Measurements from ENCODE around the gene PLCL1.
A peak's percentile ranks its signal among the peaks of the same experiment; 100 is the strongest.

Gene PLCL1

GRCh38 chr2:197929886-197930227 lies 125.5 kb downstream of the PLCL1 start:
- DNase-seq: no peak

- no peak for DNase-seq
Observed at GRCh38 chr2:197930570-197931278, 126.3 kb downstream of the PLCL1 start.

- DNase-seq: no peak
Observed at GRCh38 chr2:197931661-197932312, 127.4 kb downstream of the PLCL1 start.

GRCh38 chr2:197932374-197932773 lies 128.0 kb downstream of the PLCL1 start:
- no peak for DNase-seq

DNA sequence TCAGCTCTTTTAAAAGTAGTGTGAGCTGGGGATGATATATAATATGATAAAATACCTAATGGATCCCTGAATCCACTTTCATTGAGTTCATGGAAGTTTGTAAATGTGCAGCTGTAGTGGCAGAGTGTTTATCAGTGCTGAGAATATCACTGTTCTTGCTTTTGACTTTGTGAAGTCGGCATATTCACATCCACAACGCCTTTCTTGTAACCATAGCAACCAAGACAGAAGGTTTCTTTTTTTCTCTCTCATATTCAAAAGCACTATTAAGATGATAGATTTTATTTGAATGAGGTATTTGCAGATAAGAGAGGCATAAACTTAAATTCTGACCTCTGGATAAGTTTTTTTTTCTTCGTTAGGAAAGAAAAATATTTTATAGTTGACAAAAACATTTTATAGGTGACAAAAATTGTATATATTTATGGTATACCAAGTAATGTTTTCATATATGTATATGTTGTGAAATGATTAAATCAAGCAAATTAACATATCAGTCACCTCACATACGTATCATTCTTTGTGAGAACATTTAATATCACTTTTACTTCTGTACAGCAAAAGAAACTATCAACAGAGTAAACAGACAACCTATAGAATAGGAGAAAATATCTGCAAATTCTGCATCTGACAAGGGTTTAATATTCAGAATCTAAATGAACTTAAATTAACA lies 130.0 kb downstream of the PLCL1 start:
- no peak for DNase-seq

DNA sequence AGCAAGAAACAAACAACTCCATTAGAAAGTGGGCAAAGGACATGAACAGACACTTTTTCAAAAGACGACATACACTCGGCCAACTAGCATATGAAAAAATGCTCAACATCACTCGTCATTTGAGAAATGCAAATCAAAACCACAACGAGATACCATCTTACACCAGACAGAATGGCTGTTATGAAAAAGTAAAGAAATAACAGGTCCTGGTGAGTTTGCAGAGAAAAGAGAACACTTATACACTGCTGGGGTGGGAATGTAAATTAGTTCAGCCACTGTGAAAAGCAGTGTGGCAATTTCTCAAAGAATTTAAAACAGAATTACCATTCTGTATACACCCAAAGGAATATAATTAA lies 130.5 kb downstream of the PLCL1 start:
- DNase-seq: no peak

DNA sequence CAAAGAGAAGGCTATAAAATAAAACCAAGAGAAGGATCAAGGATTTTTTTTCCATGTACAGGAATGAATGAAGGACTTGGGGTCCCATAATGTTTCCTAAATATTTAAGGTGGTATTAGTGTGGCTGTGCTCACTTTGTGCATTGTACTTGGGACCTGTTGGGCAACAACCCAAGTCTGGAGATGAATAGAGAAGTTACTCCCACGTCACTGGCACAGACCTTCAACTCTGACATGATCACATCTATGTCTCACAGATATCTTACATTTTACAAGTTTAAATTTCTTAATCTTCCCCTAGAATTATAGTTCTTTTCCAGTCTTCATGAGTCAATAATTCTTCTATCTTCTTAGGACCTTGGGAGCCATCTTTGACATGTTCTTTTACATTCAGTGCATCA lies 133.4 kb downstream of the PLCL1 start:
- DNase-seq: no peak

DNA sequence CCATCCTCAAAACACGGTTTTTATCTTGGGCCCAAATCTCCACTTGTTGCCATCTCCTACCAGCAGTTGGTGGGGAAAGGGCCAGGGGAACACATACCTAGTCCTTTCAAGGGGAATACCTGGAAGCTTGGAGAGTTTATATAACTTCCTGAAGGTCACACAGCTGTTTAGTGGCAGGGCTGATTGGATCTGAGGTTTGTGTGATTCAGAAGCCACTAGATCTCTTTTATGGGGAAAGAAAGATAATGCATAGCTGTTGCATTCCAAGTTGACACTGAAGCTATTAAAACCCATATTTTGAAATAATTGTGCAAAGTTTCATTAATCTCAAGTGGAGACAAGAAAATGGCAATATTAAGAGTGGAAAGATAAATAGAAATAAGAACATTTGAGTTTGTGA lies 134.2 kb downstream of the PLCL1 start:
- no peak for DNase-seq

- no peak for DNase-seq
Observed at GRCh38 chr2:197939787-197940186, 135.4 kb downstream of the PLCL1 start.

GRCh38 chr2:197940382-197940781 lies 136.0 kb downstream of the PLCL1 start:
- no peak for DNase-seq

DNA sequence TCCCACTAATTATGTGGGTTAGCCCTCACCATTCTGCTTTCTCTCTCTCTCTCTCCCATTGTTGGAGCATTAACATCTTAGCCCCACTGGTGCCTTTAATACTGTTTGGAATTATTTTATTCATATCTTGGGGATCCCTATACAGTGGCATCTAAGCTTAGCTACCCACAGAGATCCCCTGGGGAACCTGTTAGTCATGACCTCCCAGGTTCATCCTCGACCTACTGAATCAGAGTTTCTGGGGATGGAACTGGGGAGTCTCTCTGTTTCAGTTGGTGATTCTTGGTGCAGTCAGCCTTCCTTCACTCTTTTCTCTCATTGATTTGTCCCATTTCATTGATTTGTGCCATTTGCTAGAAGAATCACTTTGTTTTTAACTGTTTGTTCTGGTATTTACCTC lies 137.3 kb downstream of the PLCL1 start:
- no peak for DNase-seq

GRCh38 chr2:197943731-197944130 lies 139.3 kb downstream of the PLCL1 start:
- DNase-seq: no peak

DNA sequence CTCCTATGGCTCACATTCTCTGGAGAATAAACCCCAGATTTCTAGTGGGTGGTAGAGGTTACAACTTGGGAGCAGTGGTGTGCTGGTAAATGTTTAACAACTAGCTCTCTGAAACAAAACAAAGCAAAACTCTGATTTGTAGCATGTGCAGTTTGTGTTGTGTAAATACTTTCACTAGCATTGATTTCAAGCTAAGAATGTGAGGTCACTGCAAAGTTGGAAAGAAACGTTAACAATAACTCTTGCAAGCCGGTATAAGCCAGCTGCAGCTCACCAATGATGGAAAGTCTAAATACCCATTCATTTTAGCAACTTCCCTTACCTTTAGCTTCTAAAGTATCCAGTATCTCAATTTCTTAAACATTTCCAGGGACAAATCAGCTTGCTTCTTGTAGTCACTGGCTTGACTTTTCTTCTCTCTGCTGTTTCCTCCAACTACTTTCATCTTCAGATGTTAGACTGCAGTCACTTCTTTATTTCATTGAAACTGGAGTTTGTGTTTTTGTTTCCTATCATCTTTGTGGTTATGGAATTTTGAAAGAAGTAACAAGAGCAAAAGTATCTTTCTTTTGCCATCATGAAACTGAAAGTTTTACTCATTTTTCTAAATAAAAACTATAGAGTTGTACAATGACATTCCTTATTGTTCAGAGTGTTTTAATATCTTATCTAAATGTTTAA lies 140.2 kb downstream of the PLCL1 start:
- DNase-seq: no peak

GRCh38 chr2:197946562-197946961 lies 142.2 kb downstream of the PLCL1 start:
- DNase-seq: peak; percentile 64

GRCh38 chr2:197947219-197947757 lies 142.9 kb downstream of the PLCL1 start:
- DNase-seq: no peak

GRCh38 chr2:197949224-197949623 lies 144.8 kb downstream of the PLCL1 start:
- no peak for DNase-seq

DNA sequence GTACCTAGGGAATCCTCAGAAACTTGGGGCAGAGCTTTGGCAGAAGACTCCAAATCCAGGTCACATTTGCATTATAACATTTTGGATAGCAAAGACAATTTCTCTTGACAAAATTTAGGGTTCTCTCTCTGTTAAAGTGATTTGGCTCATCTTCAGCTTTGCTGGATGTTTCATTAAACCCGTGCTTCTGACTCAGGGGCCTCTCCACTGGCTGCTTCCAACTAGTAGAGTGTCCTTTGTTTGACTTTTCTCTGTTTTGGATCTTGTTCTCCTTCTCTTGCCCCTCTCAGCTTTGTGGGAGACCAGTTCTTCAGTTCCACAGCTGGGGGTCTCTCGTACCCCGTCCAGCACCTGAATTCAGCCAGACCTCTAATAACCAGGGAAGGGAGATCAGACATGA lies 145.6 kb downstream of the PLCL1 start:
- DNase-seq: no peak

DNA sequence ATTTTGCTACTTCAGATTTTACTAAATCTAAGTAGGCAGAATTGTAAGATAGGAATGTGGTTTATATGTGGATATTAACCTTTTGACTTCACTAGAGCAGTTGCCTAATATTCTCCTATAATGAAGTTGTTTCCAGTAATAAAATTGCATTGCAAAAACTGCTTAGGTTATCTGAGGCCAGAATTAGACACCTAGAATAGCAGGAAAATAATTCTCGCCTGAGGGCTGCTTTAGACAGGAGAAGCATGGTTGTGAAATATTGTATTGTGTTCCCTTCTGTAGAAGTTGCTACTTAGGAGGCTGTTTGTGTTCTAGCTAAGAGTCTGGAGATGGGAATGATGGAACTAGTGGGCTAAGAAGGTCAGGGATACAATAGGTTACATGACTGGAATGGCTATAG lies 146.3 kb downstream of the PLCL1 start:
- no peak for DNase-seq

- no peak for DNase-seq
Observed at GRCh38 chr2:197952540-197953202, 148.3 kb downstream of the PLCL1 start.

DNA sequence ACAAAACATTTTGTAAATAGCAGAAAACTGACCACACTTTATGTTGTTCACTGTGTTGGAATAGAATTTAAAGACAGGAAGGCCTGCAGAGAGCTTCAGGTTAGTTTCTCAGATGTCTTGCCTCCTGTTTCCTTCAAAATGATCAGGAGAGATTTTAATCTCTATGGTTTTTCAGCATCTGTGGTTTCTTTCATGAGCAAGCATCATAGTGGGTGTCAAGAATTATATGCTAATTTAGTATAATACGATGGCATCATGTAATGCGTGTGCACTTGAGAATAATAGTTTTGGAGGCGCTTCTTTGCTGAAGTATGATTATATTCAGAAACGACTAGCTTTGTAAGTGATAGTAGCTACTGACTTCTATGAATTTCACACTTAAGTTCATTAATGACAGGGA lies 149.9 kb downstream of the PLCL1 start:
- no peak for DNase-seq

GRCh38 chr2:197958592-197959150 lies 154.3 kb downstream of the PLCL1 start:
- no peak for DNase-seq

DNA sequence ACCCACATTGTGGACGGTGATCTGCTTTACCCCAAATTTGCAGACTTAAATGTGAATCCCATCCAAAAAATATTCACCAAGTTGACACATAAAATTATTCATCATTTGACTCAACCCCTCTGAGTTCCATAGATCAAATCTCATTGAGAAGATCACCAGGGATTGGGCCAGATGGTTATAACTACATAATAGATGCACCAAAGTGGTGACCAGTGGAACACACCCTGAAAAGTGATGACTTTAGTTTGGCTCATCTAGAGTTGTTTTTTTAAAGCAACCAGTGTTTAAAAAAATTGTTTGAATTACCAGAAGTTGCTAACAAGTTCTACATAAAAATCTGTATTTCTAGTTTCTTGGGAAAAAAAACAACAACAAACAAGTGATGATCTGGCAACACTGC lies 155.0 kb downstream of the PLCL1 start:
- no peak for DNase-seq

GRCh38 chr2:197960786-197961185 lies 156.4 kb downstream of the PLCL1 start:
- no peak for DNase-seq

All from COR-L47 (cell line).